ENCODE results near the gene RNF5. TPM values are rescaled to one million over a fixed set of nuclear protein-coding genes. Genes with fewer than 3 reads are reported as not detected.
A peak's percentile ranks its signal among the peaks of the same experiment; 100 is the strongest.
"Not testable (repeated sequence)": the region's sequence is repeated elsewhere in the genome, so short reads cannot be mapped to it uniquely, and the experiment has no call there.

Gene RNF5
- total RNA-seq, 8 experiments from 2014 or later = 40.1 to 152 (median 98.5) TPM

GRCh38 chr6:32196682-32197616, 18.7 kb downstream of the RNF5 start:
- peak overlapping the region; percentile 43 to 63 (median 50) for H3K4me3 ChIP-seq
- WGBS, 10 experiments = 34 to 100% (median 53%) methylated on average over 1 to 9 of the region's 28 CpGs; no CpG with 5 or more reads in 3 of the 10 experiments

GRCh38 chr6:32198345-32198696, 20.1 kb downstream of the RNF5 start:
- ATAC-seq (replicated peaks in 6 of 8) = no peak
- in situ Hi-C loops (cut with MboI; ENCODE audit: low pct_unique_long_range_greater_than_20kb in 2 of 9, low sequenced_read_pairs in 9 of 9, unreplicated experiment in 9 of 9) = loop anchor here in 1 of 9 experiments (25.0 kb wide), 1 partner anchor 661 kb away; the partner anchor contains the start of genes ATP6V1G2, DDX39B, MCCD1 and NFKBIL1
- 67 to 100% (median 82%) methylated on average over 1 to 3 of the region's 3 CpGs; no CpG with 5 or more reads in 3 of the 10 experiments for WGBS, 10 experiments
- H3K4me3 ChIP-seq = no peak overlapping the region
- no peak overlapping the region for H3K27ac ChIP-seq
- H3K4me1 ChIP-seq (replicated peaks in 1 of 2) = peaks cover 15 to 22% of the 10 kb centered on the region in 2 donors

More at GRCh38 chr6:32196682-32197616, 18.7 kb downstream of the RNF5 start:
- in situ Hi-C loops (cut with MboI; ENCODE audit: low pct_unique_long_range_greater_than_20kb in 2 of 9, low sequenced_read_pairs in 9 of 9, unreplicated experiment in 9 of 9) = loop anchor here in 1 of 9 experiments (25.0 kb wide), 1 partner anchor 660 kb away; the partner anchor contains the start of genes ATP6V1G2, DDX39B, MCCD1 and NFKBIL1
- H3K4me1 ChIP-seq (replicated peaks in 1 of 2) = peaks cover 15 to 20% of the 10 kb centered on the region in 2 donors
- ATAC-seq (replicated peaks in 6 of 8) = no peak
- H3K27ac ChIP-seq = peak overlapping the region; percentile 99 to 100

GRCh38 chr6:32198866-32199265, 20.7 kb downstream of the RNF5 start:
- ATAC-seq (replicated peaks in 6 of 8) = no peak
- in situ Hi-C loops (cut with MboI; ENCODE audit: low pct_unique_long_range_greater_than_20kb in 2 of 9, low sequenced_read_pairs in 9 of 9, unreplicated experiment in 9 of 9) = loop anchor here in 1 of 9 experiments (25.0 kb wide), 1 partner anchor 662 kb away; the partner anchor contains the start of genes ATP6V1G2, DDX39B, MCCD1 and NFKBIL1
- no peak overlapping the region for H3K27ac ChIP-seq
- H3K4me1 ChIP-seq (replicated peaks in 1 of 2) = peaks cover 15 to 22% of the 10 kb centered on the region in 2 donors
- H3K4me3 ChIP-seq = no peak overlapping the region
- WGBS, 10 experiments = 79 to 100% (median 93%) methylated on average over 5 to 12 of the region's 17 CpGs; no CpG with 5 or more reads in 5 of the 10 experiments

GRCh38 chr6:32200711-32201475, 22.7 kb downstream of the RNF5 start:
- Histone ChIP-seq H3K27ac (no peak overlapping the region), H3K4me3 (no peak overlapping the region), H3K4me1 (replicated peaks in 1 of 2) (peaks cover 11 to 15% of the 10 kb centered on the region in 2 donors)
- in situ Hi-C loops (cut with MboI; ENCODE audit: low pct_unique_long_range_greater_than_20kb in 2 of 9, low sequenced_read_pairs in 9 of 9, unreplicated experiment in 9 of 9) = no loop called here
- WGBS, 10 experiments = 20 to 93% (median 83%) methylated on average over 1 to 3 of the region's 13 CpGs; no CpG with 5 or more reads in 4 of the 10 experiments
- no peak for ATAC-seq (replicated peaks in 6 of 8)

- no peak overlapping the region for H3K4me3 ChIP-seq
- 100% methylated on average over 1 of the region's 9 CpGs; no CpG with 5 or more reads in 9 of the 10 experiments for WGBS, 10 experiments
- ATAC-seq (replicated peaks in 6 of 8) = no peak
- peaks cover 4 to 10% of the 10 kb centered on the region in 2 donors for H3K4me1 ChIP-seq (replicated peaks in 1 of 2)
- H3K27ac ChIP-seq = no peak overlapping the region
- in situ Hi-C loops (cut with MboI; ENCODE audit: low pct_unique_long_range_greater_than_20kb in 2 of 9, low sequenced_read_pairs in 9 of 9, unreplicated experiment in 9 of 9) = no loop called here
These were observed 24.0 kb downstream of the RNF5 start for GRCh38 chr6:32202186-32202585.

GRCh38 chr6:32203426-32204267, 25.4 kb downstream of the RNF5 start:
- ATAC-seq (replicated peaks in 6 of 8) = peak in 6 of 8 experiments; percentile 16 to 95 (median 61)
- no peak overlapping the region for H3K27ac ChIP-seq
- peaks cover 0 to 2% of the 10 kb centered on the region in 2 donors for H3K4me1 ChIP-seq (replicated peaks in 1 of 2)
- H3K4me3 ChIP-seq = no peak overlapping the region
- in situ Hi-C loops (cut with MboI; ENCODE audit: low pct_unique_long_range_greater_than_20kb in 2 of 9, low sequenced_read_pairs in 9 of 9, unreplicated experiment in 9 of 9) = no loop called here
- WGBS, 10 experiments = 10 to 83% (median 41%) methylated on average over 1 to 4 of the region's 9 CpGs; no CpG with 5 or more reads in 4 of the 10 experiments

GRCh38 chr6:32204268-32204715, 26.1 kb downstream of the RNF5 start:
- in situ Hi-C loops (cut with MboI; ENCODE audit: low pct_unique_long_range_greater_than_20kb in 2 of 9, low sequenced_read_pairs in 9 of 9, unreplicated experiment in 9 of 9) = no loop called here
- ATAC-seq (replicated peaks in 6 of 8) = no peak
- no peak overlapping the region for H3K27ac ChIP-seq
- WGBS, 10 experiments = 83 to 100% (median 85%) methylated on average over 1 to 3 of the region's 3 CpGs; no CpG with 5 or more reads in 6 of the 10 experiments
- peaks cover 0 to 2% of the 10 kb centered on the region in 2 donors for H3K4me1 ChIP-seq (replicated peaks in 1 of 2)
- H3K4me3 ChIP-seq = no peak overlapping the region

GRCh38 chr6:32208996-32209395, 30.8 kb downstream of the RNF5 start:
- 0 to 80% (median 51%) methylated on average over 1 of the region's 1 CpG; no CpG with 5 or more reads in 2 of the 10 experiments for WGBS, 10 experiments
- no peak overlapping the region for H3K27ac ChIP-seq
- in situ Hi-C loops (cut with MboI; ENCODE audit: low pct_unique_long_range_greater_than_20kb in 2 of 9, low sequenced_read_pairs in 9 of 9, unreplicated experiment in 9 of 9) = no loop called here
- ATAC-seq (replicated peaks in 6 of 8) = no peak
- no peak overlapping the region for H3K4me3 ChIP-seq
- H3K4me1 ChIP-seq (replicated peaks in 1 of 2) = no peaks in the 10 kb centered on the region

- WGBS, 10 experiments = 0 to 78% (median 50%) methylated on average over 1 to 4 of the region's 5 CpGs; no CpG with 5 or more reads in 3 of the 10 experiments
- H3K27ac ChIP-seq = no peak overlapping the region
- no peaks in the 10 kb centered on the region for H3K4me1 ChIP-seq (replicated peaks in 1 of 2)
- in situ Hi-C loops (cut with MboI; ENCODE audit: low pct_unique_long_range_greater_than_20kb in 2 of 9, low sequenced_read_pairs in 9 of 9, unreplicated experiment in 9 of 9) = no loop called here
- ATAC-seq (replicated peaks in 6 of 8) = no peak
- no peak overlapping the region for H3K4me3 ChIP-seq
These were observed 32.0 kb downstream of the RNF5 start for GRCh38 chr6:32210191-32210601.

- H3K27ac ChIP-seq = not testable (repeated sequence)
These were observed 33.2 kb downstream of the RNF5 start for GRCh38 chr6:32211432-32211831.

GRCh38 chr6:32212076-32212760, 34.0 kb downstream of the RNF5 start:
- in situ Hi-C loops (cut with MboI; ENCODE audit: low pct_unique_long_range_greater_than_20kb in 2 of 9, low sequenced_read_pairs in 9 of 9, unreplicated experiment in 9 of 9) = no loop called here
- H3K27ac ChIP-seq = no peak overlapping the region

More at GRCh38 chr6:32211432-32211831, 33.2 kb downstream of the RNF5 start:
- H3K4me3 ChIP-seq; in situ Hi-C loops (cut with MboI; ENCODE audit: low pct_unique_long_range_greater_than_20kb in 2 of 9, low sequenced_read_pairs in 9 of 9, unreplicated experiment in 9 of 9); H3K4me1 ChIP-seq (replicated peaks in 1 of 2); ATAC-seq (replicated peaks in 6 of 8): not testable (repeated sequence)
- WGBS, 10 experiments = 25 to 100% (median 78%) methylated on average over 1 to 4 of the region's 4 CpGs; no CpG with 5 or more reads in 3 of the 10 experiments

More at GRCh38 chr6:32212076-32212760, 34.0 kb downstream of the RNF5 start:
- H3K4me3 ChIP-seq = no peak overlapping the region
- 20 to 100% (median 76%) methylated on average over 1 to 7 of the region's 12 CpGs for whole genome bisulfite sequencing, 10 experiments
- H3K4me1 ChIP-seq (replicated peaks in 1 of 2) = no peaks in the 10 kb centered on the region
- ATAC-seq (replicated peaks in 6 of 8) = no peak

Measured in motor neuron (in vitro differentiated cells).